Stimulated activated naive B cell treated with anti-CD40 and anti-IgM and Interleukin-4, amounts not matched to agents 10 μg/mL and 1 μg/mL and 100 μg/mL, for 72 hours (primary cell): ENCODE data around the gene ZBTB16.

Experiments
- ATAC-seq, 2 donors: fragments of 150-1000 bp; cut with Tn5 transposase; replicated peaks; 2 replicates each; pipeline ENCODE4 v1.10.0; 2021; ENCODE audit warnings: moderate library complexity in 1 of 2
- DNase-seq: peaks from one replicate; pipeline ENCODE4 v3.0.0; 2021
- H3K27ac Mint-ChIP-seq: one replicate; pipeline ENCODE4 v1.8.0; 2022; ENCODE audit warnings: mild to moderate bottlenecking, mixed read lengths
- H3K27me3 Mint-ChIP-seq, 2 donors: one replicate each; pipeline ENCODE4 v1.8.0; 2022; ENCODE audit warnings: mixed read lengths in 2 of 2
- H3K36me3 Mint-ChIP-seq, 2 donors: one replicate each; pipeline ENCODE4 v1.8.0; 2022; ENCODE audit warnings: mixed read lengths in 2 of 2, mild to moderate bottlenecking in 1 of 2
- H3K4me1 Mint-ChIP-seq, 2 donors: one replicate each; pipeline ENCODE4 v1.8.0; 2022; ENCODE audit warnings: mixed read lengths in 2 of 2, mild to moderate bottlenecking in 1 of 2
- H3K4me3 Mint-ChIP-seq, 2 donors: one replicate each; pipeline ENCODE4 v1.8.0; 2022; ENCODE audit warnings: mild to moderate bottlenecking in 2 of 2, mixed read lengths in 2 of 2, moderate library complexity in 1 of 2
- H3K9me3 Mint-ChIP-seq, 2 donors: one replicate each; pipeline ENCODE4 v1.8.0; 2022; ENCODE audit warnings: mixed read lengths in 2 of 2, mild to moderate bottlenecking in 1 of 2

ZBTB16 gene, protein sequence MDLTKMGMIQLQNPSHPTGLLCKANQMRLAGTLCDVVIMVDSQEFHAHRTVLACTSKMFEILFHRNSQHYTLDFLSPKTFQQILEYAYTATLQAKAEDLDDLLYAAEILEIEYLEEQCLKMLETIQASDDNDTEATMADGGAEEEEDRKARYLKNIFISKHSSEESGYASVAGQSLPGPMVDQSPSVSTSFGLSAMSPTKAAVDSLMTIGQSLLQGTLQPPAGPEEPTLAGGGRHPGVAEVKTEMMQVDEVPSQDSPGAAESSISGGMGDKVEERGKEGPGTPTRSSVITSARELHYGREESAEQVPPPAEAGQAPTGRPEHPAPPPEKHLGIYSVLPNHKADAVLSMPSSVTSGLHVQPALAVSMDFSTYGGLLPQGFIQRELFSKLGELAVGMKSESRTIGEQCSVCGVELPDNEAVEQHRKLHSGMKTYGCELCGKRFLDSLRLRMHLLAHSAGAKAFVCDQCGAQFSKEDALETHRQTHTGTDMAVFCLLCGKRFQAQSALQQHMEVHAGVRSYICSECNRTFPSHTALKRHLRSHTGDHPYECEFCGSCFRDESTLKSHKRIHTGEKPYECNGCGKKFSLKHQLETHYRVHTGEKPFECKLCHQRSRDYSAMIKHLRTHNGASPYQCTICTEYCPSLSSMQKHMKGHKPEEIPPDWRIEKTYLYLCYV

DNA sequence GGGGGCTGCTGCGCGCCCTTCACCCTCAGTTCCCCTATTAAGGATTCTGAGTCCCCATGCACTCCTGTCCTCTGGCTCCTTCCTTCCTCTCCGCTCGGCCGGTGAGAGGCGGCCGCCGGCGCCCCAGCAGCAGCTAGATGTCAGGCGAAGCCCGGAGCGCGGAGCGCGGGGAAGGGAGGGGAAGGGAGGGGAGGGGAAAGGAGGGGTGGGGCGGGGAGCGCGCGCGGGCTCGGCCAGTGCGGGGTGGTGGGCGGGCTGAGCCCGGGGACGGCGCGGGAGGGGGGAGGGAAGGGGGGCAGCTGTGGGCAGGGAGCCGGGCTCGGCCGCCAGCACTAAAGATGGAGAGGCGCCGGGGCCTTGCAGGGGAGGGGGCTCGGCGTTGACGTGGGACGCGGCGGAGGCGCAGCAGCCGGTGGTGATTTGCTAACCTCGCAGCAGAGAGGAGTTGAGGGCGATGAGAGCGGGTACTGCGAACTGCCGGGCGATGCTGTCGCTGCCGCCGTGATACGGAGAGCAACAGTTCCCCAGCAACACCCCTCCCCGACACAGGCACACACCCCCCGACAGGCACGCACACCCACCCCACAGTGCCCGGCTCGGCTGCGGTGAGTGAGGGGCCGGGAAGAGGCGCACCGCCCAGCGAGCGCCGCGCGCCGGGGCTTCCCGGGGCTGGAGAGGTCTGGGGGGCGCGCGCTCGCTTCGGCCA is at the start of gene ZBTB16:
ZBTB16 (plus strand) TSS at position 434 of the 706 bp plus-strand sequence. CDS start 3,590 bp downstream, outside the sequence.
- peak; percentile 9 for DNase-seq
- peaks cover 0 to 1% of the 10 kb centered on the region in 2 donors for H3K36me3 Mint-ChIP-seq
- H3K27me3 Mint-ChIP-seq, result peaks cover 29 to 37% of the 10 kb centered on the region in 2 donors
- H3K4me3 Mint-ChIP-seq, result peak within 1 kb of the TSS; percentile 91 to 92
- no peaks in the 10 kb centered on the region for H3K9me3 Mint-ChIP-seq
- peak; percentile 58 for ATAC-seq
- peak within 1 kb of the TSS; percentile 51 for H3K27ac Mint-ChIP-seq
- H3K4me1 Mint-ChIP-seq, result peaks cover 10 to 26% of the 10 kb centered on the region in 2 donors

DNA sequence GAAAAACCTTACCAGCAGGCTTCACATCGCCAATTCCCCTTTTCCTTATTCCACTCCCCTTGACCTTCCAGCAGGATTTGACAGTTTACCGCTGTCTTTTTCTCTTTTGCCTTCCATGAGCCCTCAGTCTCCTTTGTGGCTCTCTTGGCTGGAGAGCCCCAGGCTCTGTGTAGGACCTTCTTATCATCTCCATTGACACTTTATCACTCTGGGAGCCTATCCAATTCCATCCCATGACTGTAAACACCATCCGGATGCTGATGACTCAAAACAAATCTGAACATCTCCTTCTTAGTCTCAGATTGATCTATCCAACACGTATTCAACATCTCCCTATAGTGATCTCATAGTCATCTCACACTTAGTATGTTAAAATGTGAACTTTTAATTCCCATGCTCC is 48.6 kb upstream of the ZBTB16 start:
- ATAC-seq, result no peak
- no peaks in the 10 kb centered on the region for H3K4me1 Mint-ChIP-seq

DNA sequence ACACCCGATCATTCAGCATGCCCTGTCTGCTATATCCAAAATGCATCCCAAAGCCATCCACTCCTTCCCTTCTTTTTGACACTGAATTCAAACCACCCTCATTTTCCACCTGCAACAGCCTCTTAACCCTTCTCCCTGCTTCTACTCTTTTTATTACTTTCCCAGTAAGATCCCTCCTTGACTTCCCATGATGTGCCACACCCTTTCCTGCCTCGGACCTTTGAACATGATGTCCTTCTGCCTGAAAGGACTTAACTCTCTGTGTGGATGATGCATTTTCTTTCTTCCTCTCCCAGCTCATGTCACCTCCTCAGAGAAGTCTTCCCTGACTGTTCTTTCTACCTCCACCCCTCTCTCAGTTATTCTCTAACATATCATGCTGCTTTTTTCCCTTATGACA is 48.1 kb upstream of the ZBTB16 start:
- Mint-ChIP-seq H3K36me3 (no peaks in the 10 kb centered on the region), H3K9me3 (no peaks in the 10 kb centered on the region), H3K27me3 (peaks cover 37 to 40% of the 10 kb centered on the region in 2 donors), H3K4me3 (no peak overlapping the region), H3K4me1 (no peaks in the 10 kb centered on the region), H3K27ac (no peak overlapping the region)
- DNase-seq, result no peak
- no peak for ATAC-seq

More for the DNA sequence above, 48.6 kb upstream of the ZBTB16 start:
- Mint-ChIP-seq H3K9me3 (no peaks in the 10 kb centered on the region), H3K27ac (no peak overlapping the region), H3K4me3 (no peak overlapping the region), H3K36me3 (no peaks in the 10 kb centered on the region), H3K27me3 (peaks cover 37 to 40% of the 10 kb centered on the region in 2 donors)
- DNase-seq, result no peak

DNA sequence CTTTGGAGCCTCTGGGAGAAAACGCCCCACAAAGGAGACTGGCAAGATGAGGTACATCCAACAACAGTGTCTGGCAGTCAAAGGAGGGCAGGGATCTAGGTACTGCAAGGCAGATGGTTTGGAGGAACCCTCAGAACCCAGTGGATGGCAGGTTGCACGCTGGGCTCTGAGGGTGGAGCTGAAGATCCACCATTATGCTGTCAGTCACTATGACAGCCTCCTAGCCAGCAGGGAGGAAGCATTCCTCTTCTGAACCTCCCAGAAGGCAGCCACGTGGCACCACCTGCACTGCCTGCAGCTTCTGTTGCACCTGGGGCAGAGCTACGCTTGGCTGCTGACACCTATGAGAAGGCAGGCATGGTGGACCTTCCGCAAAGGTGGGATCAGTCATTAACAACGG is 44.4 kb upstream of the ZBTB16 start:
- H3K9me3 Mint-ChIP-seq, result no peaks in the 10 kb centered on the region
- no peaks in the 10 kb centered on the region for H3K4me1 Mint-ChIP-seq
- no peak overlapping the region for H3K27ac Mint-ChIP-seq
- peaks cover 24 to 31% of the 10 kb centered on the region in 2 donors for H3K27me3 Mint-ChIP-seq
- DNase-seq, result no peak
- H3K4me3 Mint-ChIP-seq, result no peak overlapping the region
- ATAC-seq, result no peak
- no peaks in the 10 kb centered on the region for H3K36me3 Mint-ChIP-seq

DNA sequence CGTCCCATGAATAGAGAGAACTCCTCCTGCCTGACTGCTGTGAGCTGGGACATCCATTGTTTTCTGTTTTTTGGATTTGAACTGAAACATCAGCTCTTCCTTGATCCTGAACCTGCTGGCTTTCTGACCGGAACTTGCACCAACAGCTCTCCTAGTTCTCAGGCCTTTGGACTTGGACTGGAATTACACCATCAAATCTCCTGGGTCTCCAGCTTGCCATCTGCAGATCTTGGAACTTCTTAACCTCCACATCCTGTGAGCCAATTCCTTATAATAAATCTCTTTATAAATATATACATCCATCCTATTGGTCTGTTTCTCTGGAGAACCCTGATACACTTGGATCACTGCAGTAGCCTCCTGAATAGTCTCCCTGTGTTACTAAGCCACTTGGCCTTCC is 42.5 kb upstream of the ZBTB16 start:
- no peak for ATAC-seq
- Mint-ChIP-seq H3K36me3 (no peaks in the 10 kb centered on the region), H3K4me1 (no peaks in the 10 kb centered on the region), H3K9me3 (no peaks in the 10 kb centered on the region), H3K4me3 (no peak overlapping the region), H3K27me3 (peaks cover 15 to 18% of the 10 kb centered on the region in 2 donors), H3K27ac (no peak overlapping the region)
- DNase-seq, result no peak

DNA sequence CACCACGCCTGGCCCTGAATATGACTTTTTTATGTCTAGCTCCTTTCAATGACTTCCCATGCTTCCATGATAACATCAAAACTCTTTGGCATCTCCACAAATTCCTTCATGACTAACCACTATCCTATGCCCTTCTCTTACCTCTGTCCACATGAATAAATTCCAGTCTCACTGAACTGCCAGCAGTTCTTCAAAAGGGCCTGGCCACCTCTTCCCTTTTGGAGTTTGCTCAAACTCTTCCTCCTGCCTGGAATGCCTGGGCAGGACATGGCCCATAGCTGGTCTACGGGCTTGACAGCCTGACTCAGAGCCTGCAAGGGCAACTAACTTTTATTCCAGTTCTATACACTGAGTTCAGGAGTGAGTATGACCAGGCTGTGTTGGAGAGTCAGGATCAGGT is 41.8 kb upstream of the ZBTB16 start:
- DNase-seq, result no peak

DNA sequence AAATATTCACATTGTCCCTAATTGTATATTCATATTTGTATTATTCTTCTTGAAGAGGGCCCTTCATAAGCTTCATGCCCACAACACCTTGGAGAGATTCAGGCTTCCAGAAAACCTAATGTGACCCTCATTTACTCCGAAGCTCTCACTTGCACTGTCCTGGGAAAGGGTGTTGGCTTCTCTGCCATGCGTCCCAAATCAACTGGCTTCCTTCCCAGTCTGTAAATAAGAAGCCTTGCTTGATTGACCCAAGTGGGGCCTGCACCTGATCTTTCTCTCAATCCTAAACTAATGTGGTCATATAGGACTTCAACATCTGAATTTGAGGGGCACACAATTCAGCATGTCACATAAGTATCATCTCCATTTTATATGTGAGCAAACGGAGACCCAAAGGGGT is 40.5 kb upstream of the ZBTB16 start:
- ATAC-seq, result no peak
- peaks cover 7 to 9% of the 10 kb centered on the region in 2 donors for H3K27me3 Mint-ChIP-seq
- H3K27ac Mint-ChIP-seq, result no peak overlapping the region
- no peak for DNase-seq
- no peaks in the 10 kb centered on the region for H3K4me1 Mint-ChIP-seq
- no peak overlapping the region for H3K4me3 Mint-ChIP-seq
- no peaks in the 10 kb centered on the region for H3K36me3 Mint-ChIP-seq
- no peaks in the 10 kb centered on the region for H3K9me3 Mint-ChIP-seq

More for the DNA sequence above, 41.8 kb upstream of the ZBTB16 start:
- peaks cover 11 to 12% of the 10 kb centered on the region in 2 donors for H3K27me3 Mint-ChIP-seq
- H3K9me3 Mint-ChIP-seq, result no peaks in the 10 kb centered on the region
- no peaks in the 10 kb centered on the region for H3K4me1 Mint-ChIP-seq
- H3K4me3 Mint-ChIP-seq, result no peak overlapping the region
- H3K27ac Mint-ChIP-seq, result no peak overlapping the region
- H3K36me3 Mint-ChIP-seq, result no peaks in the 10 kb centered on the region
- no peak for ATAC-seq

DNA sequence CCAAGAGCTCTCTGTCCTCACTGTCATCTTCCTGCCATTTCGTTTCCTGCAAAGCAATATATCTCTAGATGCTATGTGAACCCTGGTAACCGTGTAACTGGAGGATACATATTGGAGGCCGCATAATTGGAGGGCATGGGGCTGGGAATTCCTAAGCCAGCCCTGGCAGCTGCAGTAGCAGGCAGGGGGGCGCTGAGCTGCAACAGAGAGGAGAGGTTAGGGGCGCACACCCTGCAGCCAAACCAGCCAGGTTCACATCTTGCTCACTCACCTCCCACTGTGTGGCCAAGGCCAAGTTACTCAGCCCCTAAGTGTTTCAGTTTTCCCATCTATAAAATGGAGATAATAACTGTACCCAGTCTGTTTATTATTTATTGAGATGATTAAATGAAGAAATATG is 39.9 kb upstream of the ZBTB16 start:
- no peak overlapping the region for H3K4me3 Mint-ChIP-seq
- H3K36me3 Mint-ChIP-seq, result no peaks in the 10 kb centered on the region
- no peak for DNase-seq
- H3K27me3 Mint-ChIP-seq, result peaks cover 7% of the 10 kb centered on the region in 2 donors
- H3K9me3 Mint-ChIP-seq, result no peaks in the 10 kb centered on the region
- no peaks in the 10 kb centered on the region for H3K4me1 Mint-ChIP-seq
- no peak for ATAC-seq
- no peak overlapping the region for H3K27ac Mint-ChIP-seq

DNA sequence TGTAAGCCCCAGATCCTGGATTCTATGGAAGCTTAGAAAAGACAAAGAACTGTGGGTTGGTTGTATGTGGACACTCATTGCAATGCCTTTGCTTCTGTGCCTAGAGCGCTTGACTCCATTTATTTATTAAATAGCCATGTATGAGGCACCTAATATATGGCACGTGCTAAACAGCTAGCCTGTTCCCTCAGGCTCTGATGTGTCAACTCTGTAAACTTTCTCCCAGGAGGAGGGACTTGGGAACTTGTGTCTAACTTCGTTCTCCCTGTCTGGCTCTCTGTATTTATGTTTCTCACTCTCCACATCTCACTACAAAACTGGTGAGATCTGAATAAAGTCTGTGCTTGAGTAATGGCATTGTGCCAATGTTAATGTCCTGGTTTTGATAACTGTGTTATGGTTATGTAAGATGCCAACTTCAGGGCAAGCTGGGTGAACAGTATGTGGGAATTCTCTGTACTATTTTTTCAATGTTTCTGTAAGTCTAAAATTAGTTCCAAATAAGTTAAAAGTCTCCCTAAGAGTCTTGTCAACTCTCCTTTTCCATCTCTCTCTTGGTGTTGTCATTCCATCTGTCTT is 34.1 kb upstream of the ZBTB16 start:
- Mint-ChIP-seq H3K4me3 (no peak overlapping the region), H3K27ac (no peak overlapping the region), H3K36me3 (no peaks in the 10 kb centered on the region), H3K27me3 (peaks cover 16 to 25% of the 10 kb centered on the region in 2 donors), H3K4me1 (peaks cover 0 to 6% of the 10 kb centered on the region in 2 donors), H3K9me3 (no peaks in the 10 kb centered on the region)
- DNase-seq (no peak), ATAC-seq (no peak)

DNA sequence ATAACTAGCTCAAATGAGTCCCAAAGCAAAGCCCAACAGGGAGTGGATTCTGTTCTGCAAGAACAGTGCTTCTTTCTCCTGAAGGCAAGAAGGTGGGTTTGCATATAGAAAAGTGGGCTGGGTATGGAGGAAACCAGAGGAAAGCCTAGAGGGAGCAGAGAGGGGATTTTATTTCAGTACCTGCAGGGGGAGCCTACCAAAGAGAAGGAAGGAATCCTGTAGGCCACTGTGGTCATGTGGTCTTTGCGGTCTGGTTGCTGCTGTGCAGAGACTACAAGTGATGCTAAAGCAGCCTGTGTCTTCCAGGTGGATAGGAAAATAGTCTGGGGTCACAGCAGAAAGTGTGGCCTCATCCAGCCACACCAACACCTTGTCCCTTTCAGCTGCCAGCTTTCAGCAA is 33.2 kb upstream of the ZBTB16 start:
- H3K9me3 Mint-ChIP-seq, result no peaks in the 10 kb centered on the region
- DNase-seq (no peak), ATAC-seq (peak; percentile 70 to 74)
- peaks cover 16 to 30% of the 10 kb centered on the region in 2 donors for H3K27me3 Mint-ChIP-seq
- H3K27ac Mint-ChIP-seq, result no peak overlapping the region
- H3K4me3 Mint-ChIP-seq, result no peak overlapping the region
- peaks cover 0 to 6% of the 10 kb centered on the region in 2 donors for H3K4me1 Mint-ChIP-seq
- H3K36me3 Mint-ChIP-seq, result no peaks in the 10 kb centered on the region

DNA sequence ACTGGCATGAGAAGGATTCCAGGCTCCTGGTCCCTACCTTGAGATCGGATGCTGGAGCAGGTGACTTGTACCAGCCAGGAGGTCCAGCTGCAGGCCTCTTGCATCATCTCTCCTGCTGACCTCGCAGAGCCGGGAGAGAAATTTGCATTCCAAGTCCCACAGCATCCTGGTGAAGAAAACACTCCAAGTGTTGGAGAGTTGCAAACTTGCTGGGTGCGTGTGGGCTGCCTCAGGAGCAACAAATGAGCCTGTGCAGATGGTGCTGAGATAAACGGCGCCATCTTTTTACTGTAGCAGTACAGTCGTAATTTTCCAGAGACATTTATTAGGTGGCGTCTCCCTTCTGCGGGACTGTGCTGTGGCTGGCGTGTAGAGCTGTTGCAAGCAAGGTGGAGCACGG is 32.1 kb upstream of the ZBTB16 start:
- no peak for ATAC-seq

DNA sequence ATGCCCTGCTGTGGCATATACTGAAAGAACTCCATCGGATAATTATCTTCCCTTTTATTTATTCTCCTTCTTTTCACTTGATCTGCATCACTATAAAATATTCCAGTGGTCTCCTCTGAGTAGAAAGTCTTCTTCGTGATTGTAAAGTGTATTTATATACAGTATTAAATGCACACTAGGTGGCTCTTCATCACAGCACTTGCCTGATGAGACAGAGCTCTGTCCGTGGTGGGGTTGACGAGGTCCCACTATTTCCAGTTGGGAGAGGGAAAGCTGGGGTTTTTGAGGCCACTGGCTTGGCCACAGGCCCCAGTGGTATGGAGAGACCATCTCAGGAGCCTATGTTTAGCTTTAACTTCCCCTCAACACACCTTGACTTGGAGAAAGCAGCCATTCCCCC is 31.6 kb upstream of the ZBTB16 start:
- peaks cover 0 to 11% of the 10 kb centered on the region in 2 donors for H3K4me1 Mint-ChIP-seq
- no peak for ATAC-seq
- H3K27ac Mint-ChIP-seq, result no peak overlapping the region
- no peak for DNase-seq
- no peak overlapping the region for H3K4me3 Mint-ChIP-seq
- peaks cover 17 to 31% of the 10 kb centered on the region in 2 donors for H3K27me3 Mint-ChIP-seq
- H3K9me3 Mint-ChIP-seq, result no peaks in the 10 kb centered on the region
- H3K36me3 Mint-ChIP-seq, result no peaks in the 10 kb centered on the region

More for the DNA sequence above, 32.1 kb upstream of the ZBTB16 start:
- Mint-ChIP-seq H3K27ac (no peak overlapping the region), H3K4me1 (peaks cover 0 to 11% of the 10 kb centered on the region in 2 donors), H3K27me3 (peaks cover 16 to 30% of the 10 kb centered on the region in 2 donors), H3K9me3 (no peaks in the 10 kb centered on the region), H3K36me3 (no peaks in the 10 kb centered on the region), H3K4me3 (no peak overlapping the region)
- no peak for DNase-seq

DNA sequence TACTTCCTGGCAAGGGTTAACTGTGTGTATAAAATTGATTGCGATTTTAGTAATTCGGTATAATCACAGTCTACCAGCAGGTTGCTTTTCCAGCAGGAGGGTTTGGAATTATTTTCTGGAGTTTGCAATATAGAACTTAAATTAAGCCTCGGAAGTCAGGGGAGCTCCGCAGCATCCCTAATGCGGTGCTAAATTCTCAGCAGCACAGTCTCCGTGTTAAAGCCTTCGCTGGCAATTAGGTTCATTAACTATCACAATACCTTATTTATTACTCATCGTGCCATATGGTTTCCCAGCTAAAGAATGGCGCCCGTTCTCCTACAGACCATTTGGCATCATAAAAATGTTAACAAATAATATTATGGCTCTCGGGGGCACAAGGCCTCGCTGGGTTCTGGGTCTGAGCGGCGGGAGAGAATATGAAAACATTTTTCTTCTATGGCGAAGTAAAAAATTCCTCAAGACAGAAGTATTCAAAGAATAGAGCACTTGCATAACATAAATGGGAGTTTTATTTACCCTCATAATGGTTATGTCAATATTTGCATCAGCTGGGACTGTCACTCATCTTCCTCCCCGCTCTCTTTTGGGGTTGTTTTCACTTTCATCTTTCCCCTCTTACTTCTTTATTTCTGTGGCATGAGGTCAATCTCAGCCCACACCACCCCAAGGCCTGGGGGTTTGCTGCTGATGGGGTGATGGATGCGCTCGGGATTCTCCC is 28.1 kb upstream of the ZBTB16 start:
- no peak for ATAC-seq
- no peaks in the 10 kb centered on the region for H3K36me3 Mint-ChIP-seq

DNA sequence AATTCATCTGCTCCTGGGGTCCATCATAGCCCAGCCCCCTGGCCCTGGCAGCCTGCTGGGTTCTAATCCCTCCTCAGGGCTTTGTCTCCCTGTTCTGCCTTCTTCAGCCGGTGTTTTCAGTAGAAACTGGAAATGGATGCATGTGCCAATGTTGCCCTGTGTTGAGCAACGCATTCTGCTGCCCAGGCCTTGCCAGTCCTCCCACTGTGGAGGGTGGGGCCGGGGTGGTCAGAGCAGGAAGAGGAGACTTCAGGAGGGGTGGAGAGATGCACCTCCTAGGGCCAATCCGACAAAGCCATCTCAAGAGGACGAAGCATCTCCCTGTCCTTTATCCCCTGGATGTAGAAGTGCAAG is 27.6 kb upstream of the ZBTB16 start:
- ATAC-seq (no peak), DNase-seq (no peak)
- H3K27me3 Mint-ChIP-seq, result peaks cover 26 to 50% of the 10 kb centered on the region in 2 donors
- H3K36me3 Mint-ChIP-seq, result no peaks in the 10 kb centered on the region
- H3K4me3 Mint-ChIP-seq, result no peak overlapping the region
- peaks cover 0 to 19% of the 10 kb centered on the region in 2 donors for H3K4me1 Mint-ChIP-seq
- no peak overlapping the region for H3K27ac Mint-ChIP-seq
- no peaks in the 10 kb centered on the region for H3K9me3 Mint-ChIP-seq

More for the DNA sequence above, 28.1 kb upstream of the ZBTB16 start:
- peaks cover 0 to 21% of the 10 kb centered on the region in 2 donors for H3K4me1 Mint-ChIP-seq
- H3K27ac Mint-ChIP-seq, result no peak overlapping the region
- peaks cover 26 to 49% of the 10 kb centered on the region in 2 donors for H3K27me3 Mint-ChIP-seq
- no peaks in the 10 kb centered on the region for H3K9me3 Mint-ChIP-seq
- DNase-seq, result no peak
- no peak overlapping the region for H3K4me3 Mint-ChIP-seq
